Glutamatergic neuron (in vitro differentiated cells): ENCODE data around the gene PTTG1. TPM values are rescaled to one million over a fixed set of nuclear protein-coding genes. Genes with fewer than 3 reads are reported as not detected.
A peak's percentile ranks its signal among the peaks of the same experiment; 100 is the strongest.
"Not testable (repeated sequence)": the region's sequence is repeated elsewhere in the genome, so short reads cannot be mapped to it uniquely, and the experiment has no call there.

Experiments
- DNase-seq: peaks from one replicate; pipeline ENCODE4 v3.0.0; 2022
- H3K27ac Mint-ChIP-seq: one replicate; pipeline ENCODE4 v1.8.0; 2020; ENCODE audit warnings: mild to moderate bottlenecking, mixed read lengths, inconsistent platforms; ENCODE audit not compliant: unreplicated experiment
- H3K27me3 Mint-ChIP-seq: one replicate; pipeline ENCODE4 v1.8.0; 2020; ENCODE audit warnings: mild to moderate bottlenecking, moderate library complexity, mixed read lengths, inconsistent platforms; ENCODE audit not compliant: unreplicated experiment
- H3K36me3 Mint-ChIP-seq: one replicate; pipeline ENCODE4 v1.8.0; 2020; ENCODE audit warnings: mild to moderate bottlenecking, mixed read lengths, inconsistent platforms; ENCODE audit not compliant: unreplicated experiment
- H3K4me1 Mint-ChIP-seq: one replicate; pipeline ENCODE4 v1.8.0; 2020; ENCODE audit warnings: mild to moderate bottlenecking, low read depth, mixed read lengths, inconsistent platforms; ENCODE audit not compliant: unreplicated experiment
- H3K4me3 Mint-ChIP-seq: one replicate; pipeline ENCODE4 v1.8.0; 2020; ENCODE audit warnings: mild to moderate bottlenecking, mixed read lengths, inconsistent platforms; ENCODE audit not compliant: unreplicated experiment
- H3K9me3 Mint-ChIP-seq: one replicate; pipeline ENCODE4 v1.8.0; 2020; ENCODE audit warnings: mild to moderate bottlenecking, moderate library complexity, mixed read lengths, inconsistent platforms; ENCODE audit not compliant: unreplicated experiment
- total RNA-seq: library from RNA; stranded (reverse); fragmentation: NEBNext Ultra II Directional; extraction: Animal tissue kit (Norgen Biotek cat#: 25700); gene quantifications from one replicate; pipeline ENCODE4 v1.2.1, GENCODE V29; 2021; ENCODE audit not compliant: unreplicated experiment
- TF ChIP-seq, protein P1 (sequence below): fragments of 200-600 bp; sonication (generic); IDR thresholded peaks from one replicate; pipeline ENCODE4 v1.5.0; 2021; ENCODE audit not compliant: partially characterized antibody, unreplicated experiment

PTTG1 gene
- total RNA-seq, 1 donor from 2014 or later, result 25.3 TPM

DNA sequence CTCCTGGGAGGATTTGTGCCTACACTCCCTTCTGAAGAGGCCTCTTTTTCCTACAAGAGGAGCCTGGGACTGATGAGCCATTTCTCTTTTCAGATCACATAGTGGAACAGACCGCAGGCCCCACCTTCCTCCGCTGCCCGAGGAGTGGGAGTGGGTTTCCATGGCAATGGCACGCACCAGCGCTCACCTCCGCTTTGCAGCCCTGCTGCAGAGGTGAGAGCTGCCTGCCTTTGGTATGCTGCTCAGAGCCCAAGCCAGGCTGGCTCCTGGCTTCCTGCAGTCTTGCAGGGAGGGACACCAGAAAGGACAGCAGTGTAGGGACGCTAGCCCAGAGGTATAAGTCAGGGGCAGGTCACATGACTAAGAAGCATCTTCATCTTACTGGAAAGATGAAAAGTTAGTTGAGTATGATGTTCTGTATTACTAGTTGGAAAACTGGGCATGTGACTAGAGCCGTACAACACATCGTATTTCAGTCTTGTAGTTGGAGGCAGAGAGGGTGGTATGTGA lies 12.4 kb downstream of the PTTG1 start:
- Mint-ChIP-seq H3K4me1 (peaks cover 7% of the 10 kb centered on the region), H3K27me3 (peaks cover 3% of the 10 kb centered on the region), H3K4me3 (no peak overlapping the region), H3K9me3 (no peaks in the 10 kb centered on the region), H3K27ac (no peak overlapping the region), H3K36me3 (no peaks in the 10 kb centered on the region)
- DNase-seq, result peak; percentile 43
- TF ChIP-seq, protein P1, sequence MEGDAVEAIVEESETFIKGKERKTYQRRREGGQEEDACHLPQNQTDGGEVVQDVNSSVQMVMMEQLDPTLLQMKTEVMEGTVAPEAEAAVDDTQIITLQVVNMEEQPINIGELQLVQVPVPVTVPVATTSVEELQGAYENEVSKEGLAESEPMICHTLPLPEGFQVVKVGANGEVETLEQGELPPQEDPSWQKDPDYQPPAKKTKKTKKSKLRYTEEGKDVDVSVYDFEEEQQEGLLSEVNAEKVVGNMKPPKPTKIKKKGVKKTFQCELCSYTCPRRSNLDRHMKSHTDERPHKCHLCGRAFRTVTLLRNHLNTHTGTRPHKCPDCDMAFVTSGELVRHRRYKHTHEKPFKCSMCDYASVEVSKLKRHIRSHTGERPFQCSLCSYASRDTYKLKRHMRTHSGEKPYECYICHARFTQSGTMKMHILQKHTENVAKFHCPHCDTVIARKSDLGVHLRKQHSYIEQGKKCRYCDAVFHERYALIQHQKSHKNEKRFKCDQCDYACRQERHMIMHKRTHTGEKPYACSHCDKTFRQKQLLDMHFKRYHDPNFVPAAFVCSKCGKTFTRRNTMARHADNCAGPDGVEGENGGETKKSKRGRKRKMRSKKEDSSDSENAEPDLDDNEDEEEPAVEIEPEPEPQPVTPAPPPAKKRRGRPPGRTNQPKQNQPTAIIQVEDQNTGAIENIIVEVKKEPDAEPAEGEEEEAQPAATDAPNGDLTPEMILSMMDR, result no peak

GRCh38 chr5:160435532-160435931 lies 13.9 kb downstream of the PTTG1 start:
- DNase-seq, result no peak
- H3K4me1 Mint-ChIP-seq, result peaks cover 7% of the 10 kb centered on the region
- no peak overlapping the region for H3K27ac Mint-ChIP-seq
- H3K27me3 Mint-ChIP-seq, result peaks cover 5% of the 10 kb centered on the region
- no peak overlapping the region for H3K4me3 Mint-ChIP-seq
- H3K9me3 Mint-ChIP-seq, result no peaks in the 10 kb centered on the region
- no peaks in the 10 kb centered on the region for H3K36me3 Mint-ChIP-seq
- TF ChIP-seq, protein P1, result no peak

- TF ChIP-seq, protein P1, result no peak
- Mint-ChIP-seq H3K27me3 (peaks cover 5% of the 10 kb centered on the region), H3K27ac (no peak overlapping the region), H3K36me3 (no peaks in the 10 kb centered on the region), H3K4me3 (no peak overlapping the region), H3K4me1 (peaks cover 7% of the 10 kb centered on the region), H3K9me3 (no peaks in the 10 kb centered on the region)
- no peak for DNase-seq
These were observed 14.4 kb downstream of the PTTG1 start for GRCh38 chr5:160436017-160436416.

GRCh38 chr5:160436661-160437060 lies 15.0 kb downstream of the PTTG1 start:
- H3K36me3 Mint-ChIP-seq, H3K9me3 Mint-ChIP-seq, H3K4me3 Mint-ChIP-seq, DNase-seq, H3K27me3 Mint-ChIP-seq, H3K4me1 Mint-ChIP-seq, H3K27ac Mint-ChIP-seq: not testable (repeated sequence)

DNA sequence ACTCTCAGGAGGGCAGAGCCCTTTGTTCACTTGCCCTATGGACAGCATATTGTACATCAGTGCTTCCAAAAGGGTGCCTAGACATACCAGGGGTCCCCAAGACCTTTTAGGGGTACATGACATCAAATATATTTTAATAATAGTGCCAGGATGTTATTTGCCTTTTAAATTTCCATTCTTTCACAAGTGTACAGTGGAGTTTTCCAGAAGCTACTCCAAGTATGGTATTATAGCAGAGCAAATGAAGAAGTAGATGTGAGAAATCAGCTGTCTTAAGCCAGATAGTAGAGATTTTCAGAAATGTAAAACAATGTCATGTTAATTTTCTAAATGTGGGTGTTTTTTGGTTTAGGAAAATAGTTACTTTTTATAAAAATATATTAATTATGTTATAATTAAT lies 15.6 kb downstream of the PTTG1 start:
- Mint-ChIP-seq H3K4me3 (no peak overlapping the region), H3K4me1 (peaks cover 7% of the 10 kb centered on the region), H3K27me3 (peaks cover 5% of the 10 kb centered on the region), H3K27ac (no peak overlapping the region), H3K9me3 (no peaks in the 10 kb centered on the region), H3K36me3 (no peaks in the 10 kb centered on the region)
- TF ChIP-seq, protein P1, result no peak
- DNase-seq, result no peak
